Measurements from ENCODE around the gene CELF2. TPM values are rescaled to one million over a fixed set of nuclear protein-coding genes. Genes with fewer than 3 reads are reported as not detected.

The CELF2 gene
- total and polyA plus RNA-seq, 2 donors from 2014 or later: 1.7 to 39.2 TPM

GRCh38 chr10:11191678-11192077, 174.0 kb downstream of the CELF2 start:
- Histone ChIP-seq H3K9me3 (ENCODE audit: control insufficient read depth in 2 of 3, insufficient read depth in 1 of 3, low read length in 3 of 3) (no peaks in the 10 kb centered on the region), H3K27ac (ENCODE audit: low read depth in 2 of 2, low read length in 2 of 2) (no peak overlapping the region), H3K4me3 (ENCODE audit: low read length in 3 of 3) (no peak overlapping the region), H3K4me1 (ENCODE audit: control insufficient read depth in 2 of 3, insufficient read depth in 2 of 3, low read depth in 1 of 3, low read length in 3 of 3) (peaks cover 0 to 5% (median 0%) of the 10 kb centered on the region in 3 donors), H3K27me3 (ENCODE audit: control insufficient read depth, insufficient read depth, low read length) (no peaks in the 10 kb centered on the region), H3K9ac (ENCODE audit: low read length in 3 of 3) (no peak overlapping the region), H3K36me3 (ENCODE audit: control insufficient read depth in 2 of 3, insufficient read depth in 3 of 3, low read length in 3 of 3) (no peaks in the 10 kb centered on the region)
- intact Hi-C loops (cut with DNase I): no loop called here
- FAIRE-seq (no peak), DNase-seq (no peak)
- TF ChIP-seq, protein P1, sequence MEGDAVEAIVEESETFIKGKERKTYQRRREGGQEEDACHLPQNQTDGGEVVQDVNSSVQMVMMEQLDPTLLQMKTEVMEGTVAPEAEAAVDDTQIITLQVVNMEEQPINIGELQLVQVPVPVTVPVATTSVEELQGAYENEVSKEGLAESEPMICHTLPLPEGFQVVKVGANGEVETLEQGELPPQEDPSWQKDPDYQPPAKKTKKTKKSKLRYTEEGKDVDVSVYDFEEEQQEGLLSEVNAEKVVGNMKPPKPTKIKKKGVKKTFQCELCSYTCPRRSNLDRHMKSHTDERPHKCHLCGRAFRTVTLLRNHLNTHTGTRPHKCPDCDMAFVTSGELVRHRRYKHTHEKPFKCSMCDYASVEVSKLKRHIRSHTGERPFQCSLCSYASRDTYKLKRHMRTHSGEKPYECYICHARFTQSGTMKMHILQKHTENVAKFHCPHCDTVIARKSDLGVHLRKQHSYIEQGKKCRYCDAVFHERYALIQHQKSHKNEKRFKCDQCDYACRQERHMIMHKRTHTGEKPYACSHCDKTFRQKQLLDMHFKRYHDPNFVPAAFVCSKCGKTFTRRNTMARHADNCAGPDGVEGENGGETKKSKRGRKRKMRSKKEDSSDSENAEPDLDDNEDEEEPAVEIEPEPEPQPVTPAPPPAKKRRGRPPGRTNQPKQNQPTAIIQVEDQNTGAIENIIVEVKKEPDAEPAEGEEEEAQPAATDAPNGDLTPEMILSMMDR (IDR thresholded peaks at IDR 0.05; ENCODE audit: borderline replicate concordance, extremely low read depth, insufficient read depth): no peak

- H3K36me3 ChIP-seq (ENCODE audit: control insufficient read depth in 2 of 3, insufficient read depth in 3 of 3, low read length in 3 of 3): no peaks in the 10 kb centered on the region
- H3K27ac ChIP-seq (ENCODE audit: low read depth in 2 of 2, low read length in 2 of 2): no peak overlapping the region
- H3K9me3 ChIP-seq (ENCODE audit: control insufficient read depth in 2 of 3, insufficient read depth in 1 of 3, low read length in 3 of 3): no peaks in the 10 kb centered on the region
- no peak overlapping the region for H3K9ac ChIP-seq (ENCODE audit: low read length in 3 of 3)
- no peak for FAIRE-seq
- DNase-seq: no peak
- H3K4me1 ChIP-seq (ENCODE audit: control insufficient read depth in 2 of 3, insufficient read depth in 2 of 3, low read depth in 1 of 3, low read length in 3 of 3): peaks cover 0 to 5% (median 0%) of the 10 kb centered on the region in 3 donors
- H3K27me3 ChIP-seq (ENCODE audit: control insufficient read depth, insufficient read depth, low read length): no peaks in the 10 kb centered on the region
- H3K4me3 ChIP-seq (ENCODE audit: low read length in 3 of 3): no peak overlapping the region
- intact Hi-C loops (cut with DNase I): no loop called here
- TF ChIP-seq, protein P1 (IDR thresholded peaks at IDR 0.05; ENCODE audit: borderline replicate concordance, extremely low read depth, insufficient read depth): no peak
Measured at GRCh38 chr10:11192304-11193000, 174.8 kb downstream of the CELF2 start.

DNA sequence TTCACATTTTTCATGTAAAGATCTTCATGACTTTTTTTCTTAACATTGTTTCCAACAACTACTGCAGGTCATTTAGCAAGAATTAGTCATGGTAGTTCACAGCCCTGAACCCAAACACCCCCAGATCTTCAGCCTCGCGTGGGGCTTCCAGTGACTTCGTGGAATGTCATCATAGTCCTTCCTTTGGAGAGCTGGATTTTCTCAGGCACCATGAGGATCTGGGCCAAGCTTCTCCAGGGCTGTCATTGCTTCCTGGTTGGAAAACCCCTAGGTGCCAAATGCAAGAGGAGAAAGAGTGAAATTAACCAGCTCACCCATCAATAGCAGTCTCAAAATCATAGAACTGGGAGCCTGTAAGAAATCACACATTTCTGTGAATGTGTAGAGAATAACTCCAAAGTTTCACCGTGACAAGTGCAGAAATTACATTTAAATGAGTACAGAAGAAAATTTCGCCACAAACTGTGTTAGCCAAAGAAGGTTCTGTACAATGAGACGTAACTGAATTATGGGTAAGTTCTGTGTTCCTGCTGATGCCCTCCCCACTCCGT, 175.4 kb downstream of the CELF2 start:
- no peak overlapping the region for H3K27ac ChIP-seq (ENCODE audit: low read depth in 2 of 2, low read length in 2 of 2)
- no peaks in the 10 kb centered on the region for H3K36me3 ChIP-seq (ENCODE audit: control insufficient read depth in 2 of 3, insufficient read depth in 3 of 3, low read length in 3 of 3)
- FAIRE-seq: no peak
- DNase-seq: no peak
- H3K4me3 ChIP-seq (ENCODE audit: low read length in 3 of 3): no peak overlapping the region
- no peak overlapping the region for H3K9ac ChIP-seq (ENCODE audit: low read length in 3 of 3)
- H3K9me3 ChIP-seq (ENCODE audit: control insufficient read depth in 2 of 3, insufficient read depth in 1 of 3, low read length in 3 of 3): no peaks in the 10 kb centered on the region
- peaks cover 0 to 5% (median 0%) of the 10 kb centered on the region in 3 donors for H3K4me1 ChIP-seq (ENCODE audit: control insufficient read depth in 2 of 3, insufficient read depth in 2 of 3, low read depth in 1 of 3, low read length in 3 of 3)
- intact Hi-C loops (cut with DNase I): no loop called here
- TF ChIP-seq, protein P1 (IDR thresholded peaks at IDR 0.05; ENCODE audit: borderline replicate concordance, extremely low read depth, insufficient read depth): no peak
- no peaks in the 10 kb centered on the region for H3K27me3 ChIP-seq (ENCODE audit: control insufficient read depth, insufficient read depth, low read length)

All from kidney (tissue), 14 donors.